GM10266 (cell line): ENCODE results near the gene SF3B6.

Experiments
- DNase-seq: peaks from one replicate; pipeline ENCODE4 v3.0.0; 2012; ENCODE audit errors: extremely low spot score
- CTCF ChIP-seq: IDR thresholded peaks from 2 replicates; pipeline ENCODE4 v1.5.1; 2012; ENCODE audit warnings: mild to moderate bottlenecking, low read depth; ENCODE audit not compliant: control insufficient read depth, insufficient read depth; ENCODE audit errors: missing control alignments

Gene SF3B6

GRCh38 chr2:24086241-24086640 lies 10.1 kb upstream of the SF3B6 start:
- TF ChIP-seq CTCF = no peak
- DNase-seq = no peak

GRCh38 chr2:24085200-24085489 lies 9.0 kb upstream of the SF3B6 start:
- DNase-seq = no peak

GRCh38 chr2:24084386-24085199 lies 8.5 kb upstream of the SF3B6 start, which contains the start of gene TP53I3:
Gene TP53I3, minus strand, starts transcription at chr2:24084834. Its CDS starts 508 bp downstream, at chr2:24084326.
- DNase-seq = peak; percentile 84
- TF ChIP-seq CTCF = peak; percentile 98

More at GRCh38 chr2:24085200-24085489, 9.0 kb upstream of the SF3B6 start:
- TF ChIP-seq CTCF = no peak

- TF ChIP-seq CTCF = peak; percentile 11
- DNase-seq = peak; percentile 90
Measured at GRCh38 chr2:24083567-24084385, 7.7 kb upstream of the SF3B6 start.

GRCh38 chr2:24082787-24083566 lies 6.9 kb upstream of the SF3B6 start:
- TF ChIP-seq CTCF = no peak
- no peak for DNase-seq

GRCh38 chr2:24080701-24081100 lies 4.6 kb upstream of the SF3B6 start:
- DNase-seq = no peak
- no peak for TF ChIP-seq CTCF

GRCh38 chr2:24077879-24078278 lies 1.8 kb upstream of the SF3B6 start:
- TF ChIP-seq CTCF = no peak

More at GRCh38 chr2:24077879-24078278, 1.8 kb upstream of the SF3B6 start:
- no peak for DNase-seq
